GM19397 (cell line): Measurements from ENCODE around the gene PRKAR1B.

ENCODE experiments used
- ATAC-seq: cut with Tn5 transposase; IDR thresholded peaks from one replicate; pipeline ENCODE4 v1.9.1; 2021; ENCODE audit warnings: mild to moderate bottlenecking, moderate library complexity; ENCODE audit not compliant: unreplicated experiment

PRKAR1B gene

DNA sequence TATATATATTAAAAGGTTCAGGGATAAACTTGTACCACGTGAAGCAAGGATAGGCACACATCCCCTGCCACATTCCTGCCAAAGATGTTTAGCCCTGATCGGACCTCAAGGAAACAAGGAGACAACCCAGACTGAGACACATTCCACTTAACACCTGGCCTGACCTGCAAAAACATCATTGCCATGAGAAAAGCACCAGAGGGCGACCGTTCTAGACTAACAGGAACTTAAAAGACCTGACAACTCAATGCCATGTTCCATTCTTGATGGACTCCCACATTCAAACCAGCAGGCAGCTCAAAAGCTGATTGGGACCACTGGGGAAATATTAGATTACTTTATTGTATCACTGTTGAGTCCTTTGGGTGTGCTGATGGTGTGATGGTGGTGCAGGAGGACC lies 199.4 kb downstream of the PRKAR1B start:
- no peak for ATAC-seq

DNA sequence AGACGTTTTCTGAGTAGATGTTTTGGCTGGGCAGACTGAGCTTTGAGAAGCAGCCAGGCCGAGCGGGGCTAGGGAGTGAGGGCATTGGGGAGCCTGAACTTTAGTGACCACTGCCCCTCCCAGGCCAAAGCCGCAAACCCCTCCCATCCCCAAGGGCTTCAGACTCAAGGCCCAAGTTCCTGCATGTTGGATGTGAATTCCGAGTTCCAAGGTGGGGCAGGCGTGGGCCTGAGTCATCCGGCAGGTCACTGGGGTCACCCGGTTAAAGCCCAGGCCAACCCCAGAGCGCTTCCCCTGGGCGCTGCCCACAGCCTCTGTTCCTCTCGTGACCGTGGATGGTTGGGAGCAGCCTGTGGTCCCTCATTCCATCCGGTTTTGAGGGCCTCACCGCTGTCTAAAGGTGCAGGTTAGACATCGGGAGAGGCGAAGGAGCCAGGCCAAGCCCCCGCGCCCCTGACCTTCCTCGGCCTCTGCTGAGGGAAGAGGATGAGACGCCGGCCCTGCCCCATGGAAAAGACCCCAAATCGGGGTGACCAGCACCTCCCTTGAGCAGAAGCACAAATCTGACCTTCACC lies 200.5 kb downstream of the PRKAR1B start:
- ATAC-seq = no peak

DNA sequence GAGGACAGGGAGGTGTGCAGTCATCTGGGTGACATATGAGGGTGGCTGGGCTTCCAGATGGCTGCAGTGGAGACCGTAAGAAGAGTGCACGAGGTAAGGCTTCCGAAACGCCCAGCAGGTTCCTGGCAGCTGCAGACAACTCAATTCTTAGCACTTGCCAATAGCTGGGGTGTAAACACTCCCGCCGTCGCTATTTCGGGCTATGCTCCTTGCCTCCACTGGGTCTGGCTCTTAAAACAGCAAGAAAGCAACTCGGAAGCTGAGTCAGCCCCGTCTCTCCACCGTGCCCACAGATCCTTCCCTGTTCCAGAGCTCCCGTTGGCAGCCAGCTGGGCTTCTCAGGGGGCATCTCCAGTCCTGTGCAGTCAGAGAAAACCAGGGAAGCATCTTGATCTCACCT lies 201.3 kb downstream of the PRKAR1B start:
- ATAC-seq = no peak

DNA sequence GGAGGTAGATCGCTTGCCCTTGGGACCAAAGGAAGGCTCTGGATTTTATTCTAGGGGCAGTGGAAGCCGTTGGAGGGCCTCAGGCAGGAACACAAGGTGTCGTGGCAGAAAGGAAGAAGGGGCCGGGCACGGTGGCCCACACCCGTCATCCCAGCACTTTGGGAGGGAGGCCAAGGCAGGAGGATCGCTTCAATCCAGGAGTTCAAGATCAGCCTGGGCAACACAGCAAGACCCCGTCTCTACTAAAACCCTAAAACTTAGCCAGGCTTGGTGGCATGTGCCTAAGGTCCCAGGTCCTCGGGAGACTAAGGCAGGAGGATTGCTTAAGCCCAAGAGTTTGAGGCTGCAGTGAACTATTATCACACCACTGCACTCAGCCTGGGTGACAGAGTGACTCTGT lies 202.3 kb downstream of the PRKAR1B start:
- no peak for ATAC-seq

DNA sequence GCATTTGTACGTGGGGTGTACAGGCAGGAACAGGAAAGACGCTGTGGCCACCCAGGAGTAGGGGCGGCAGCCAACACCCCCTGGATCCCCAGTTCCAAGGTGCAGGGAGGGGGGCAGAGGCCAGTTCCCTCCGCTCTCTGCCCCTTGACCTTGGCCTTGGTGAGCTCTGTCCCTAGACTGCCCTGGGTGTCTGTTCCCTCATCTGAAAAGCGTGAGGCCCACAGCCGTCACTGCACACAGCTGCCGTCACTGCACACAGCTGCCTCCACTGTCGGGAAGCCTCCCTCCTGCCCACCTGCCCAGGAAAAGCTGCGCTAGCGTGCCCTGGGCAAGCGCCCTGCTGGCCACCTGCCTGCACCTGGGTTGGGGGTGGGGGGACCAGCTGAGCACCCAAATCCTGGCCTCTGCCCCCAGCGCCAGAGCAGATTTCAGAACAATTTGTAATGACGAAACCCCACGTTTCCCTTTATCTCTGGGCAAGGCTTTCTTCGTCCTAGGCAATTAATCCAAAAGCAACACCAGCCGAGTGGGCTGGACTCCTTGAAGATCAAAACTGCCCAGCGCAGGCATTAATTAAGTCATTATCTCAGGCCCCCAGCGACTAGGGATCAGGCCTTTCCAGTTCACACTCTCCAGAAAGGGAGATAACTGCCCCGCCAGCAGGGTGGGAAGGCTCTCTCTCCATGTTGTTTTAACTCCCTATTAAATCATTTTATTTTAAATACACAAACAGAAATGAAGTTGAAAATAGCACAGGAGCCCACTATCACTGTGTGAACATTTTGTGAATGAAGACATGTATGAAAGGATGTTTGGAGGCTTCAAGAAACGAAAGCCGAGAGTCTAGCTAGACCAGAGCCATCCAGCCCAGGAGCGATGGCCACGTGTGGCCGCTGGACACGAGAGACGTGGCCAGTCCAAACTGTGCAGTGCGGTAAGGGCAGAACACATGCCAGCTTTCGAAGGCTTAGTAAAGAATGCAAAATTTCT lies 203.4 kb downstream of the PRKAR1B start:
- ATAC-seq = no peak

DNA sequence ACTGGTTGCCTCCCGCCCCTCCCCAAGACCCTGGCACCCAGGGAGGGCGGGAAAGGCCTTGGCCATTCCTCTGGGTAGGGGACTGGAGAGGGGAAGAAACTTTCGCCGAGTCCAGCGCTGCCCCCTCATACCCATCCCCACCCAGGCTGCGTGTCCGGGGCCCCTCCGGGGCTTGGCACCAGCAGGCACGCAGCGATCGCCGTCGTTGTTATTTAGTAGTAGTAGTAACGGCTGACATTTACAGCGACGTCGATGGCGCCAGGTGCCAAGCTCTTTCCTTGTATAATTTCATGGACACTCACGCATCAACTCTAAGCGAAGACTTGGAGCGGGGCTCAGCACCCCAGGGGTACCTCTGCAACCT lies 204.1 kb downstream of the PRKAR1B start:
- no peak for ATAC-seq

DNA sequence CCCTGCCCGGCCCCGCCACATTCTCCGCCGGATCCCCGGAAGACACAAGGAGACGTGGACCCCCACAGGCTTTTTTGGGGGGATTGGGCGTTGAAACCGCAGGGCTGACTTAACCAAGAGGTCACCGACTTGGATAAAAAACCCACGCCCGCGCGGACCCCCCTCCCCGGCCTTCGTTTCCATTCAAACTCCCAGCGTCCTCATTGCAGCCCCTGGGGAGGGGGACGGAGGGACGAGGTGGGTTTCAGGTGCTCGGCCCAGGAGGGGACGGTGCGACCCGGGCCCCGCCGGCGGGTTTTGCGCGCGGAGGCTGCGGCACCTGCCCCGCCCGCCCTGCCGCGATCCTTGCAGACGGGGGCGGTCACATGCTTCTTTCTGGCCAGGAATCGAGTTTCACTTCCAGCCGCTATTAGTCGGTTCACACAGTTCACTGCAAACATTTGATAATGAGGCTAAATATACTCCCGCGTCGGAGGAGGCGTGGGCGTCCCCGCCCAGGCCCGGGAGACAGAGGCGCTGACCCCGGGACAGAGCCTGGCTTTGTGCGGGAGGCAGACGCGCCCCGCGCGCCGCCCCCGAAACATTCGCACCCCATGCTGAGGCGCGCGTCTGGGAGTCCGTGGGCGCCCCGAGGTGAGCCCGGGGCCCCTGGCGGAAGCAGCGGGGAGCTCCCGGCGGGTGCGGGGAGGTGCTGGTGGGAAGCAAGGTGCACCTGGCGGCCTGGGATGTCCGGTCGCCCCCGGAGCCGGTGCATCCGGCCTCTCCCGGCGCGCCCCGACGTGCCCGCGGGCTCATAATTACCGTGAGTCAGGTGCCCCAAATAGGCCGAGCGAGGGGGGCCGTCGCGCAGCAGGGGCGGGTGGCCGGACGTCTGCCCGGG lies 204.8 kb downstream of the PRKAR1B start:
- no peak for ATAC-seq

DNA sequence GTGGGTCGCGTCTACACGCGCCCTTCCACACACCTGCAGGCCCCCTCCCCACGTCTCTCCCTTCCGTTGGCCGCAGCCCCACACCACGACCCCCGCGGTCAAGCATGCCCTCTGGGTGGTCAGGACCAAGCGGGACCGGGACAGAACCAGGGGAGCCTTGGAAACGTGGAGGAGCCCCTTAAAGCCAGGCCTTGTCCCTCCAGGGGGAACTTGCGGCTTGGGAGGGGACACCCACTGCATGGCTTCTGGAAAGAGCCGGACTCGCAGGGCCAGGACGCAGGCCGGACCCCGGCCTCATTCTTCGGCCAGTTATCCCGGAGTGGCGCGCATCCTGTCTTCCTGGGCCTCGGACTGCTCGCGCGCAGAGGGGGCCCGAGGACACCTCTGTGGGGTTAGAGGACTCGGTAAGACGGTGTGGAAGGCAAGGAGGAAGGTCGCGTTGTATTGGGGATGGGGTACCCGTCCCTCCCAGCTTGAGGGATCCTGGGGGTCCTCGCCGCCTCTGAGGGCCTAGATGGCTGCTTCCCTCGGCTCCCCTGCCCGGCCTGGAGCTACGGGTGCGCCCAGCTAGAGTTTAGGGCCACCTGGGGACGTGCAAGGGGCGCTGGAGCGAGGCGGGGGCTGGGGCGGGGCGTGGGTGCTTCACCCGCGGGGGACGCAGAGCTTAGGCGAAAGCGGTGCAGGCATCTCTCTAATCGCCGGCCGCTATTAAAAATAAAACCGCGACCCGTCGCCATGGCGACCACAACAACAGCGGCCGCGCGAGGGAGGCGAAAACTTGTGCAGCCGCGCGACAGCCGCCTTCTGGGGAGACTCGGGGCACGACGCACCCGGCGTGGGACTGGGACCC lies 205.6 kb downstream of the PRKAR1B start:
- no peak for ATAC-seq

DNA sequence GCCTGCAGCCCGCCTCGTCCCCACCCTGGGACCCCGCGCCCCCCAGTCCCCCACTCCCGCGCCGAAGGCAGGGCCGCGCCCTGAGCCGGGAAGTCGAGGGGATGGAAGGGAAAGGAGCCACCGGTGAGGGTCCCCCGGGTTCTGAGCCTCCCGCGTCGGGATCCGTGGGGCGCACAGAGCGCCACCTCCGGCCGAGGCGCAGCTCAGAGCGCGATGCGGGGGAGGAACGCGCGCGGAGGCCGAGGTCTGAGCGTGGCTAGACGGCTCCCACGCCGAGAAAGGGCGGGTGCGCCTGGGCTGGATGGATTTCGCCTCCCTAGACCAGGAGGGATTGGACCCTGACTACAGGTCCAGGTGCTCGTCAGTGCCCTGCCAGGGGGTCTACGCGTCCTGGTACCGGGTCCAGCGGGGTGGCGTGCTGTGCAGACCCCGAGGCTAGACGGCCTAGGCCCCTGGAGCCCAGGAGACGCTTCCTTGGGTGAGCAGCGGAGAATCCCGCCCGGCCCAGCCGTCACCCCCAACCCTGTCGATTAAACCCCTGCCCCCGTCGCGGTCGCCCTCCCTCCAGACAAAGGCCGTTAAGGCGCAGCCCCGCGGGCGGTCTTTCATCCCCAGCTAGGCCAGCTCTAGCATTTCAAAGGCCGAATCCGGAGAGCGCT lies 206.4 kb downstream of the PRKAR1B start:
- no peak for ATAC-seq

DNA sequence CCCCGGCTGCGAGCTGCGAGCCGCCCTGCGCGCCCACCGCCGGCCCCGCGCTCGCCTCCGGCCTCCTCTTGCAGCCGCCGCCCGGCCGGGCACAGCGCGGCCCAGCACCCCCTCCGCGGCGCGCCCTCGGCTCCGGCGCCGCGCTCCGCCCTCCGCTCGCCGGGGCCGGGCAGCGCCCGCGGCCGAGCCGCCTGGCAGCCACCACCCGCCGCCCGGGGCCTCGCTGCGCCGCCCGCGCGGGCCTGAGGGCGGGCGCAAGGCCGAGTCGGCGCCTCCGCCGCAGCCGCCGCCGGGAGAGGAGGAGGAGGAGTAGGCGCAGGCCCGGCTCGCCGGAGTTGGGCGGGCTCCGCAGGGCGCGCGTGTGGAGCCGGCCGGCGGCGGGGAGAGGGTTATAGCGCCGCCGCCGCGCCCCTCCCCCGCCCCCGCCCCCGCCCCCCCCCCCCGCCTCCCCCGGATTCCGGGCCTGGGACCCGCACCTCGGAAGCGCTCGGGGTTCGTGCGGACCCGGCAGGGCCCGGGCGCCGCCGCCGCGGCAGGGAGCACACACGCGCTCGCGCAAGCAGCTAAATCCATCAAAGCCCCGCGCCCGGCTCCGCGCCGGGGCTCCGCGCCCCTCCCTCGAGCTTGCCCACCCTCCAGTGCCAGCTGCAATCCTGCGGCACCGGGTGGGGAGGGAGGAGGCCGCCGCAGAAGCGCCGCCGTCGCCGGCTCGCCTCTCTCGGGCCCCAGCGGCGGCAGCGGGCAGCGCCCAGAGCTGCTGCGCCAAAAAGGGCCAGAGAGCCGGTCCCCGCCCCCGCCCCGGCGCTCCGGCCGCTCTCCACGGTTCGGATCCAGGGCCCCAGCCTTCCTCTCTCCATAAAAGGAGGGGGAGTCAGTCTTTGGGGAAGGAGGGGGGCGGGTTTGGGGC lies 207.3 kb downstream of the PRKAR1B start, which contains the start of gene PDGFA:
Gene PDGFA (minus strand): TSS at position 363 of the 907 bp plus-strand sequence. CDS start 845 bp downstream, outside the sequence.
- no peak for ATAC-seq

DNA sequence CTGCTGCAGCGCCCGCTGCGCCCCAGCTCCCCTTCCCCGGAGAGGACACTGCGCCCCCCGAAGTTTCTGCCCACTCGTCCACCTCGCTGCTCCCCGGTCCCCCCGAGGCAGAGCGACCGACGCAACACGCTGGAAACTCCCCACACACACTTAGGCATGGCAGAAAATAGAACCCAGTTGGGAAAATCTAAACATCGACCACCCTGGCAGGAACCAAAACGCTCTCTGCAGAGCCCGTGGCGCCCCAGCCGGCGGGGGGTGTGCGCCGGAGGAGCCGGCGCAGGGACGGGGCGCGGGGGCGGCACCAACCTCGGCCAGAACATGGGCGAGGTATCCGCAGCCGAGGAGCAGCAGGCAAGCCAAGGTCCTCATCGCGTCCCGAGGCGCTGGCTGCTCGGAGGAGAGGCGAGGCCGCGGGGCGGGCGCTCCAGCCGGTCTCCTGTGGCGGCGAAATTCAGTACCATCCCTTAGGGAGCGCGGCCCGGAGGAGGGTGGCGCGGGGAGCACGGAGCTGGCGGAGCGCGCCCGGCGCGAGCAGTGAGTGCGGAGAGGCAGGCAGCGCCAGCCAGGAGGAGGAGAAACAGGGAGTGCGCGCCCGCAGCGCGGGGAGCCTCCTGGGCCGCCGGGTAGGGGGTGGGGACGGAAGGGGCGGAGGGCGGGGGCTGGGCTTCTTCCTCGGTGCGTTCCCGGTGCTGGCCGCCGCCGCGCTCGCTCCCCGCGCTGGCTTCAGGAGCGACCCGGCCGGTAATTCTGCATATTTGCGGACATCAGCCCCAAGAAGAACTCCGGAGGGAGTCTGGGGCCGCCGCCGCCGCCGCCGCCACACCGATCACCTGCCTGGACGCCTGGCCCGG lies 208.2 kb downstream of the PRKAR1B start:
- ATAC-seq = no peak

DNA sequence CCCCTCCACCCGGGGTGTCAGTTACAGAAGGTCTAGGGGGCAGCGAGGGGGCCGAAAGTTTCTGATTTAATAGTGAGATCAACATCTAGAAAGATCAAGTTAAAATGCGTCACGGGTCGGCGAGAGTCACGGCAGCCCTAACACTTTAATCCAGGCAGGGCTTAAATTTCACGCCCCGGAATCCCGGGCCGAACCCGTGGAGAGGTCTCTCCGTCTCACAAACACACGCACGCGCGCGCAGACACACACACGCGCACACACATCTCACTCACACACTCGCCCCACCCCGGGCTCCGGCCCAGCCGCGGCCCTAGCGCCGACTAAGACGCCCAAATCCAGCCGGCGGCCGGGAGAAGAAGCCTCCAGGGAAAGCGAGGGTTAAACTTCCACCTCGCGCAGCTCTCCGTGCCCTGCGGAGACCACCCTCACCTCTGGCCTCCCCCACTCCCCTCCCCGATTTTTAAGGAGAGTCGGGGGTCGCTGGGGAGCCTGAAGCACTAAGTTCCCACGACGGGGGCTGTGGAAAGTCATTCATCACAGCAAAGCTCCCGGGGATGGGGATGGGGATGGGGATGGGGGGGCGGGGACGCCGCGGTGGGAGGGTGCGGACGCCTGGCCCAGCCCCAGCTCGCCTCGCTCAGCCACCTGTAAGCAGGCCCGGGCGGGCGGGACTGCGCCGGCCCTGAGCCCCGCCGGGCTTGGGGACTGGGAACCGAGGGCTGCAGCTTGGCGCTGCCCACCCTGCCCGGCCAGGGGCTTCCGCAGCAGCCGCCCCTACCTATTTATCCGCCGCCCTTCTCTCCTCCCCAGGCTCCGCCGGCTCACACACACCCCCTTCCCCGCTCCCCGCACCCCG lies 209.1 kb downstream of the PRKAR1B start:
- ATAC-seq = no peak

DNA sequence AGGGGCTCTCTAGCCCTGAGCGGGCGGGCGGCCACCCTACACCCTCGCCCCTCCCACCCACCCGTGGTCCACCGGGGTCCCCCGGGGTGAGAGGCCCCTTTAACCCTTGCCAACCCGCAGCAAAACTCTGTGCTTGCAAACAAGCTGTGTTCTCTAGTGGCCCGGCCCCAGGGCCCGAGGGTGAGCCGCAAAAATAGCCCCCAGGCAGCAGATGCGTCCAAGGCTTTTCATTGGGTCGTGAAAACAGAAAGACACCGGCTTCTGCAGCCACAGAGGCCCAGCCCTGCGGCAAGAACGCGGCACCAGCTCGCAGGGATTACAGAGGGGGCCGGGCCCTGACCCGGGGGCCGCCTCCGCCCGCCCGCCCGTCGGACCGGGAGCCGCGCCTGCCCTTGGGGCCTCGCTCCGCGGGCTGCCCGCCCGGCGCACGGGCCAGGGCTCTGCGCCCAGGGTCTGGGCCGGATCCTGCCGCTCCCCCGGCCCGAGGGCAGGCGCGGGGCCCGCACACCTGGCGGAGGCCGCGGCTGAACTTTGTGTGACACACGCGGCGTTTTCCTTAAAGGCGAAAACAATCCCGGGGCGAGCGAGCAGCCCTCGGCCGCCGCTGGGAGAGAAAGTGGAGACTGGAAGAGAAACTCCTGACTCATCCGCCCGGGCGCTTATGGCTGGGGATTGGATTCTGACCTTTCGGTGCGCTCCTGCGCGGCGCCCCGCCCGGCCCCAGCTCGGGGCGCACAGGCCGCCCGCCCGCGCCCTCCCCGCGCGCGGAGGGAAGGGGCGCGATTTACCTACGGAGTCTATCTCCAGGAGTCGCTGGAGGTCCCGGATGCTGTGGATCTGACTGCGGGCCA lies 210.2 kb downstream of the PRKAR1B start:
- no peak for ATAC-seq

DNA sequence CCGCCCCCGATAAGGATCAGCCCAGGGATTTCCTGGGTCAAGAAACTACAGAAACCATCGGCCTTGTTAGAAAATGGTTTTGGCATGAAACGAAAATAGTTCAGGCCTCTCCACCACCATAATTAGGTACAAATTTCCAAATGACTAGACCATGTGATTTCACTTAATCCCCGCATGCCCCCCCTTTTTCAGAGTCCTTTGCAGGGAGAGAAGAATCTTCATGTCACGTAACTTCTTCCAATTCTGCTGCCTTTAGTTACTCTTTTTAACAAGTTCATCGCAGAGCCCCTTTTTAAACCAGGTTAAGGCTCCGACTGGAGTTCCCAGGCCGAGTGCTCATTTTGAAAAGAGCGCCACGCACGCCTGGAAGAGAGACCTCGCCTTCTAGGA lies 210.9 kb downstream of the PRKAR1B start:
- ATAC-seq = no peak

DNA sequence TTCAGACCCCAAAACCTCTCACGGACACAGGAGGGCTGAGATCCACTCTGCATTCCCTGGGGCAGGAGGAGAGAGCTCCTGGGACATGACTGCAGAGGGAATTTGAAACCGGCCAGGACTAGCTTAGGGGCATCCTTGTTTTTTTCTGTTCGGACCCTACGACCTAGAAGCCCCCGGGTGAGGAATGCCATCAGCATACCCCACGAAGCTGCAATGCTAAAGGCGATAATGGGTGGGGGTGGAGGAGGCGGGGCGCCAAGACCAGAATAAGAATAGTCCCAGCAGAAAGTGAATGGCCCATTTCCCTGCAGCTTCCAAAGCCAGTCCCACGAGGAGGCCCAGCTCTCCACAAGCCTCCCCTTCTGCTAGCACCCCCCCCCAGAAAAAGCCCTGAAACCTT lies 211.5 kb downstream of the PRKAR1B start:
- ATAC-seq = no peak
